Gastroesophageal sphincter (tissue), 4 donors: ENCODE data around the gene HUNK. TPM values are rescaled to one million over a fixed set of nuclear protein-coding genes. Genes with fewer than 3 reads are reported as not detected.

ENCODE experiments used
- ATAC-seq: fragments of 150-250 bp; one replicate; pipeline ENCODE4 v1.9.1; 2016; ENCODE audit warnings: mild to moderate bottlenecking, moderate library complexity
- H3K27ac ChIP-seq, 4 donors: fragments of 200-600 bp; sonication (generic) in 3 of 4; 1 replicate in 3 of 4; 2 replicates in 1 of 4; pipeline ENCODE4 v1.5.1; 2016 to 2019
- H3K27me3 ChIP-seq: fragments of 200-600 bp; sonication (generic); one replicate; pipeline ENCODE4 v1.5.1; 2019
- H3K36me3 ChIP-seq, 2 donors: fragments of 200-600 bp; sonication (generic); one replicate each; pipeline ENCODE4 v1.5.1; 2019; ENCODE audit warnings: control low read depth in 1 of 2
- H3K4me1 ChIP-seq, 3 donors: fragments of 200-600 bp; sonication (generic); 1 replicate in 2 of 3; 2 replicates in 1 of 3; pipeline ENCODE4 v1.5.1; 2016 to 2019; ENCODE audit warnings: control low read depth in 2 of 3
- H3K4me3 ChIP-seq, 2 donors: fragments of 200-600 bp; sonication (generic); one replicate each; pipeline ENCODE4 v1.5.1; 2019; ENCODE audit warnings: mild to moderate bottlenecking in 1 of 2, moderate library complexity in 1 of 2
- H3K9me3 ChIP-seq, 3 donors: fragments of 200-600 bp; sonication (generic); one replicate each; pipeline ENCODE4 v1.5.1; 2017 to 2019; ENCODE audit warnings: control low read depth in 2 of 3
- CTCF ChIP-seq, 4 experiments: fragments of 200-600 bp in 2 of 4; fragments of 450-650 bp in 2 of 4; sonication (generic) in 1 of 4; IDR thresholded peaks; one replicate each; pipeline ENCODE4 v1.5.1; 2017 to 2019; ENCODE audit warnings: antibody characterized with exemption in 4 of 4, mild to moderate bottlenecking in 2 of 4, moderate library complexity in 2 of 4
- EP300 ChIP-seq: sonication (generic); formaldehyde crosslinking; IDR thresholded peaks from one replicate; pipeline ENCODE4 v1.6.1; 2017; ENCODE audit warnings: antibody characterized with exemption, mild to moderate bottlenecking
- POLR2A ChIP-seq, 2 donors: fragments of 450-650 bp; IDR thresholded peaks; one replicate each; pipeline ENCODE4 v1.6.1; 2017; ENCODE audit warnings: antibody characterized with exemption in 2 of 2, mild to moderate bottlenecking in 2 of 2, moderate library complexity in 1 of 2
- POLR2AphosphoS5 ChIP-seq: sonication (generic); formaldehyde crosslinking; IDR thresholded peaks from one replicate; pipeline ENCODE4 v1.6.1; 2017; ENCODE audit warnings: antibody characterized with exemption
- WGBS, 2 donors: methylation state at CpG; one replicate each; pipeline ENCODE4 v1.1.5; 2018; ENCODE audit warnings: low coverage in 1 of 2; 5-methylcytosine and 5-hydroxymethylcytosine counted together
- total RNA-seq, 4 donors: library from RNA; depleted of rRNA; stranded (reverse); fragments of >200 nt; gene quantifications; one replicate each; pipeline ENCODE4 v1.1.0, GENCODE V29; 2016

Gene HUNK
- total RNA-seq, 4 donors from 2014 or later = 0.47 to 1.7 (median 0.81) TPM

- Histone ChIP-seq H3K4me1 (no peaks in the 10 kb centered on the region), H3K36me3 (no peaks in the 10 kb centered on the region), H3K9me3 (peaks cover 0 to 5% (median 0%) of the 10 kb centered on the region in 3 donors), H3K27ac (no peak overlapping the region), H3K4me3 (no peak overlapping the region), H3K27me3 (no peaks in the 10 kb centered on the region)
- ATAC-seq = no peak
- WGBS, 2 donors = 74 to 83% methylated on average over 4 to 5 of the region's 5 CpGs
- TF ChIP-seq POLR2AphosphoS5 (no peak), CTCF (IDR thresholded peaks at IDR 0.05) (no peak), POLR2A (IDR thresholded peaks at IDR 0.05) (no peak), EP300 (no peak)
These were observed 173.4 kb downstream of the HUNK start for GRCh38 chr21:32046191-32046590.

GRCh38 chr21:32048353-32048752, 175.5 kb downstream of the HUNK start:
- H3K27ac ChIP-seq = no peak overlapping the region
- H3K9me3 ChIP-seq = peaks cover 0 to 25% (median 0%) of the 10 kb centered on the region in 3 donors
- no peak for TF ChIP-seq POLR2AphosphoS5
- no peak for TF ChIP-seq CTCF (IDR thresholded peaks at IDR 0.05)
- TF ChIP-seq POLR2A (IDR thresholded peaks at IDR 0.05) = no peak
- TF ChIP-seq EP300 = no peak
- no peak overlapping the region for H3K4me3 ChIP-seq
- H3K36me3 ChIP-seq = no peaks in the 10 kb centered on the region
- no peak for ATAC-seq
- 56 to 60% methylated on average over 4 of the region's 4 CpGs for WGBS, 2 donors
- H3K27me3 ChIP-seq = no peaks in the 10 kb centered on the region
- H3K4me1 ChIP-seq = no peaks in the 10 kb centered on the region

Other genes with a start within 250 kb of the HUNK start
- gene SOD1, start 213.3 kb upstream of the HUNK start, total RNA-seq = 100 to 1,000 TPM; 219 to 337 (median 248) TPM
- gene SCAF4, start 140.9 kb upstream of the HUNK start, total RNA-seq = 10 to 100 TPM; 10.7 to 19.9 (median 16.1) TPM